Dendritic cell treated with granulocyte-macrophage colony-stimulating factor and Interleukin-4, amounts not matched to agents 40 ng/mL and 50 ng/mL, for 4 days (primary cell): ENCODE results near the gene COPG1.
A peak's percentile ranks its signal among the peaks of the same experiment; 100 is the strongest.

Source experiments
- H3K27ac Mint-ChIP-seq: one replicate; pipeline ENCODE4 v1.8.0; 2022; ENCODE audit warnings: mild to moderate bottlenecking, mixed read lengths
- H3K27me3 Mint-ChIP-seq: one replicate; pipeline ENCODE4 v1.8.0; 2022; ENCODE audit warnings: mild to moderate bottlenecking, mixed read lengths
- H3K36me3 Mint-ChIP-seq: one replicate; pipeline ENCODE4 v1.8.0; 2022; ENCODE audit warnings: low read depth, mixed read lengths
- H3K4me1 Mint-ChIP-seq: one replicate; pipeline ENCODE4 v1.8.0; 2022; ENCODE audit warnings: low read depth, mixed read lengths
- H3K4me3 Mint-ChIP-seq: one replicate; pipeline ENCODE4 v1.8.0; 2022; ENCODE audit warnings: mild to moderate bottlenecking, moderate library complexity, mixed read lengths
- H3K9me3 Mint-ChIP-seq: one replicate; pipeline ENCODE4 v1.8.0; 2022; ENCODE audit warnings: mixed read lengths
- intact Hi-C: fragments of 100-400 bp; cut with micrococcal nuclease; formaldehyde crosslinking; loops from one replicate; pipeline ENCODE4 v1.15.0; 2022

Gene COPG1

DNA sequence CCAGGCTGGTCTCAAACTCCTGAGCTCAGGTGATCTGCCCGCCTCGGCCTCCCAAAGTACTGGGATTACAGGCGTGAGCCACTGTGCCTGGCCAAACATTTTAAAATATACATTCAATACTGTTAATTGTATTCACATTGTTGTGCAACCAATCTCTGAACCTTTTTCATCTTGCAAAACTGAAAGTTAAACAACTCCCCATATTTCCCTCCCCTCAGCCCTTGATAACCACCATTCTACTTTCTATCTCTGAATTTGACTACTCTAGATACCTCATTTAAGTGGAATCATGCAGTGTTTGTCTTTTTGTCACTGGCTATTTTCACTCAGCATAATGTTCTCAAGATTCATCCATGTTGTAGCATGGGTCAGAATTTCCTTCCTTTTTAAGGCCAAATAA lies 59.2 kb downstream of the COPG1 start:
- Mint-ChIP-seq H3K9me3 (no peaks in the 10 kb centered on the region), H3K27ac (no peak overlapping the region), H3K36me3 (peaks cover 1% of the 10 kb centered on the region), H3K4me3 (no peak overlapping the region), H3K4me1 (peaks cover 64% of the 10 kb centered on the region), H3K27me3 (no peaks in the 10 kb centered on the region)
- intact Hi-C loops = no loop called here

DNA sequence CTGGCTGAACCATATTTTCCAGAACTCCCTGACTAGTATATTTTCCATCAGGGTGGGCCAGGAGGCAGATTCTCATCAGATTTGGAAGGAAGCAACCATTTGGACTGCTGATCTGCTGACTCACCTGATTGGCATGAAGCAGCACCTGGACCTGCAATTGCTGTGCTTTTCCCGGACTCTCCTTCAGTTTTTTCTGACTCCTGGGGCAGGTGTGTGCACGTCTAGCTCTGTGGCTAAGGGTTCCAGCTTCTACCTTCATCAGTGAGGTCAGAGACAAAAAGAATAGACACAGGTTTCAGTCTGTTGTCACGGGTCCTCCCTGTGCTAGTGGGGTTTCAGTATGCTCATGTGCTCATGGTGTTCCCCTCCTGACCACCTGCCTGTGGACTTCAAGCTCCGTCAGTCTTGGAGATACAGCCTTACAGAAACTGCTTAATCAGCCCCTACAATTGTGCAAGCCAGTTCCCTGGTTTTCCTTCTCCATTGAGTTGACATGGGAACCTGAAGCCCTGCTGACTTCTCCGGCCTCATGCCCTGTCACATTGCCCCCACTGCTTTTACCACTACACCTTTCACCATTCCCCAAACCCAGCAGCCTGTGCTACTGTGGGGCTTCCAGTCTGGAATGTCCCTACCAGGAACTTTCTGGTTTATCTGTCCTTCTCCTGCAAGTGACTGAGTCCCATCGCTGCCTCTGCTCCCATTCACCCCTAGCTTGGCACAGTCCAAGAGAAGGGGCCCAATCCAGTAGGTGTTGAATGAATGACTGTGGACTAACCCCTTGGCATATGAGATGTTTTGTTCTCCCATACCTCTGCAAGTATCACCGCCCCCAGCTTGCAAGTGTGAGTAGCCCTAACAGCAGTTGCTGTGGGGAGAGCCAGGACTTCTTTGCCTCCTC lies 61.0 kb downstream of the COPG1 start:
- H3K4me3 Mint-ChIP-seq = no peak overlapping the region
- H3K27me3 Mint-ChIP-seq = no peaks in the 10 kb centered on the region
- intact Hi-C loops = no loop called here
- peaks cover 56% of the 10 kb centered on the region for H3K4me1 Mint-ChIP-seq
- peaks cover 6% of the 10 kb centered on the region for H3K36me3 Mint-ChIP-seq
- no peaks in the 10 kb centered on the region for H3K9me3 Mint-ChIP-seq
- H3K27ac Mint-ChIP-seq = peak overlapping the region; percentile 22

DNA sequence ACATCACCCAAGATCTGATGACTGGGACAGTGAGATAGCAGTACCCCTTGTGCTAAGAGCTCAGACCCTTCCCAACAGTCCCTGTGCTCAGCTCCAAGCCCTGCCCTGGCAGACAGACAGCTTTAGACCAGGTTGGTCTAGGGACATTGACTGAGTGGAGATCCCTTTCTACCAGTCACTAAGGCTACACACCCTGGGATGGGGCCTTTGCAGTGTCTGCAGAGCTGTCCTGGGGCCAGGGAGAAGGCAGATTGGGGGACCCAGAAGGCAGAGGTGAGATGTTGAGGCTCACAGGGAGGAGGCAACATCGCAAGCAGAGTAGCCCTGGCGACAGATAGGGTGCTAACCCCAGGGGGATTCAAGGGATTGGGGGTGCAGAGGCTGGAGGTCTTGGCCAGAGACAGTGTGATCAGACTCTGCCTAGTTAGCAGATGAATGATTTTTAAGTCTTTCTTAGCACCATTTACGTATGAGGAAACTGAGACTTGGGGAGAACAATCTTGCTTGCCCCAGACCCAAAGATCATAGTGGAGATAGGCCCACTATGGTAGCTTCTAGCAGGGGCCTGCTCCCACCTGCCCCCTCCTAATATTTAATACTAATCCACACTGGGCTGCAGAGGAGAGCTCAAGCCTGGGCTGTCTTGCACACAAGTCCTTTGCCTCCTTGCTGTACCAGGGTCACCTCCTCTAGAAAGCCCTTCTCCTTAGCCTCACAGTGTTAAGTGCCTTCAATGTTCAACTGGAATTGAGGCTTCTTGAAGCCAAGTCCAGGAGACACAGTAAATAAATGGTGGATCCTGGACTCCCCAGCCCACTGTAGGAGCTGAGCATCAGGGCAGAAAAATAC lies 61.9 kb downstream of the COPG1 start:
- Mint-ChIP-seq H3K27ac (peak overlapping the region; percentile 22), H3K36me3 (peaks cover 12% of the 10 kb centered on the region), H3K4me3 (no peak overlapping the region), H3K27me3 (no peaks in the 10 kb centered on the region), H3K9me3 (no peaks in the 10 kb centered on the region), H3K4me1 (peaks cover 47% of the 10 kb centered on the region)
- intact Hi-C loops = no loop called here

DNA sequence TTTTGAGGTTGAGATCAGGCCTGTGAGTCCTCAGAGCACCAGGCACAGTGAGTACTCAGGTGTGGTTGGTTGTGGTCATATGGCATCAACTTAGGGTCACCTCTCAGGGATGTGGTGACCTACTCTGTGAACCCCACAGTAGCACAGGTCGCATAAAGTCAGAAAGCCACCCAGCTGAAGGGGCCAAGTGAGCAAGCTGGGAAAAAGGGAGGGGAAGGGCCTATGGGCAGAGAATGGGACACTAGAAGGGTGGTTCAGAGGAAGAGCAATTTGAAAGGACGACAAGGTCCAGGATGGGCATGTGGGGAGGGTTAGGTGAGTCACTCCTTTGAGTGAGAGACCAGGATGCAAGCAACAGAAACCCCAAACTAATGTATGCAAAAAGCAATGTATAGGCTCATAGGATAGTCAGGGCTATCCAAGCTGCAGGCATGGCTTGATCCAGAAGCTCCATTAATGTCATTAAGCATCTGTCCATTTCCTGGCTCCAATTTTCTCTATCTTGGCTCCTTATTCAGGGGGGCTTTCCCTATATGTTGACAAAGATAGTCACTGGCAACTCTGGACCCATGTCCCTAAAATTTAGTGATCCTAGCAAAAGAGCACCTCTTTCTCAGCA lies 62.7 kb downstream of the COPG1 start:
- H3K36me3 Mint-ChIP-seq = peaks cover 12% of the 10 kb centered on the region
- no peaks in the 10 kb centered on the region for H3K27me3 Mint-ChIP-seq
- no peaks in the 10 kb centered on the region for H3K9me3 Mint-ChIP-seq
- intact Hi-C loops = no loop called here
- peaks cover 46% of the 10 kb centered on the region for H3K4me1 Mint-ChIP-seq
- H3K4me3 Mint-ChIP-seq = no peak overlapping the region
- peak overlapping the region; percentile 11 for H3K27ac Mint-ChIP-seq

DNA sequence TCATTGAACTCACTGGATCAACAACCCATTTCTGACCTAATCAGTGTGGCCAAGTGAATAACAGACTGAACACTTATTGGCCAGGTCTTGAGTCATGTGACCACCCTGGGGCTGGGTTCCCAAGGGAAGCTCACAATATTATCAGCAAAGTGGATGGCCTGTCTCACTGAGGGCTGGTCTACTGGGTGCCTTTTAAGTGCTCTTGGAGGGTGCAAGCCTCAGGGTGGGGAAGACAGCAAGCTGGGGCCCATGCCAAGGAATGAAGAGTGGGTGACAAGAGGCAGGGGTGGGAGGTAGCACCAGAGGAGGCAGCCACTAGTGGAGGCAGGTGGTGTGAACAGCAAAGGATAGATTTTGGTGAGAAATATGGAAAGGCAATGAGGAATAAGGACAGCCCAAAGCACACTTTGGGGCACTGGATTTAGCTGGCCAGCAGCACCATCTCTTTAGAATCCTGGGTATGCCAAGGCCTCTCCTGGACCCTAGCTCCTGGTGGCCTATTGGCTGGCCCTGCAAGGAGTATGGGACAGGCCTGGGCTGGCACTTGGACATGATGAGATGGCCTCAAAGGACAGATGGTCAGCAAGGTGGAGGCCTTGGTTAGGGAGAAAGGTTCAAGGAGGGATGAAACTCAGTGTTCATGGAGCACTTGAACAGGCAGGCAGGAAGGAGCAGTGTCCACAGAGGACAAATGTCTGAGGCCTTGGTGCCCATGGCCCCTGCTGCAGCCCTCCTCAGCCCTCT lies 63.4 kb downstream of the COPG1 start:
- intact Hi-C loops = no loop called here
- Mint-ChIP-seq H3K36me3 (peaks cover 12% of the 10 kb centered on the region), H3K4me1 (peaks cover 46% of the 10 kb centered on the region), H3K27ac (no peak overlapping the region), H3K9me3 (no peaks in the 10 kb centered on the region), H3K27me3 (no peaks in the 10 kb centered on the region), H3K4me3 (no peak overlapping the region)

DNA sequence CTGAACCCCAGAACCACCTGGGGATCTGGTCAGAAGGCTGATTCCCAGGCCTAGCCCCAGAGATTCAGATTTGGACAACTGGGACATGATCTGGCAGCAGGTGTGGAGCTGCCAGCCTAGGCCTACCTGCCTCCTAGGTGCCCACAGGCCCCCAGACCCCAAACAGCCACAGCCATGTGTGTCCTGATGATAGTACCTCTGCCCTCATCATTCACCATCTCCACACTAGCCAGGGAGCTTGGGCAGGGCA lies 63.9 kb downstream of the COPG1 start:
- H3K4me1 Mint-ChIP-seq = peaks cover 46% of the 10 kb centered on the region
- no peak overlapping the region for H3K4me3 Mint-ChIP-seq
- no peak overlapping the region for H3K27ac Mint-ChIP-seq
- intact Hi-C loops = no loop called here
- H3K27me3 Mint-ChIP-seq = no peaks in the 10 kb centered on the region
- peaks cover 12% of the 10 kb centered on the region for H3K36me3 Mint-ChIP-seq
- H3K9me3 Mint-ChIP-seq = no peaks in the 10 kb centered on the region

DNA sequence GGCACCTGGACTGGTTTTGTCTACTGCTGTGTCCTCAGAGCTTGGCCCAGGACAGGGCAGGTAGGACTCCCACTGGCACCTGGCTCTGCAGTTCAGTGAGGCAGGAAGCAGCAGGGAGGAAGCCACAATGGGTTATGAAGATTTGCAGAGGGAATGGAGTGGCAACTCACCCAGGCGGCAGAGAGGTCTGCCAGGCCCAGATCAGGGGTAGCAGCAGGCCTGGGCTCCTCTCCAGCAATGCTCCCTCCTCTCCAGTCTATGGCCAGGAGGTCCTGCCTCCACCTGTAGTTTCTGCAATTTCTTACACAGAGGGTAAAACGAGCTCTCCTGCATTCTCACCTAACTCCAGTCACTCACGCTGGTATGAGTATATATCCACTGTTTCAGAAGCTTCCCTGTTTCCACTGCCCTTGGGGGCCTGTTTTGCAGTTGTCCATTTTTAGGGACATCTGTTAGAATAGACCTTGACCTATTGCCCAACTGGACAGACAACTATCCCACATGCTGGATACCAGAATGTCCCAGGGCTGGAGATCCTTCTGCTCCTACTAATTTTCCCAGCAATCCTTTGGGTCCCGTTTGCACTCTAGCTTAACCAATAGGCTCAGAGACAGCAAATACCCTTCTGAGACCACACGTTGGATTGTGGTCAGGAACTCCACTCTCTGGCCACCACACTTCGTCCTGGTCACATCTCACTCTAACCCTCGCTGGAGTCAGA lies 64.4 kb downstream of the COPG1 start:
- no peaks in the 10 kb centered on the region for H3K9me3 Mint-ChIP-seq
- H3K4me1 Mint-ChIP-seq = peaks cover 43% of the 10 kb centered on the region
- peaks cover 3% of the 10 kb centered on the region for H3K27me3 Mint-ChIP-seq
- peaks cover 12% of the 10 kb centered on the region for H3K36me3 Mint-ChIP-seq
- peak overlapping the region; percentile 87 for H3K27ac Mint-ChIP-seq
- intact Hi-C loops = no loop called here
- peak overlapping the region; percentile 92 for H3K4me3 Mint-ChIP-seq

DNA sequence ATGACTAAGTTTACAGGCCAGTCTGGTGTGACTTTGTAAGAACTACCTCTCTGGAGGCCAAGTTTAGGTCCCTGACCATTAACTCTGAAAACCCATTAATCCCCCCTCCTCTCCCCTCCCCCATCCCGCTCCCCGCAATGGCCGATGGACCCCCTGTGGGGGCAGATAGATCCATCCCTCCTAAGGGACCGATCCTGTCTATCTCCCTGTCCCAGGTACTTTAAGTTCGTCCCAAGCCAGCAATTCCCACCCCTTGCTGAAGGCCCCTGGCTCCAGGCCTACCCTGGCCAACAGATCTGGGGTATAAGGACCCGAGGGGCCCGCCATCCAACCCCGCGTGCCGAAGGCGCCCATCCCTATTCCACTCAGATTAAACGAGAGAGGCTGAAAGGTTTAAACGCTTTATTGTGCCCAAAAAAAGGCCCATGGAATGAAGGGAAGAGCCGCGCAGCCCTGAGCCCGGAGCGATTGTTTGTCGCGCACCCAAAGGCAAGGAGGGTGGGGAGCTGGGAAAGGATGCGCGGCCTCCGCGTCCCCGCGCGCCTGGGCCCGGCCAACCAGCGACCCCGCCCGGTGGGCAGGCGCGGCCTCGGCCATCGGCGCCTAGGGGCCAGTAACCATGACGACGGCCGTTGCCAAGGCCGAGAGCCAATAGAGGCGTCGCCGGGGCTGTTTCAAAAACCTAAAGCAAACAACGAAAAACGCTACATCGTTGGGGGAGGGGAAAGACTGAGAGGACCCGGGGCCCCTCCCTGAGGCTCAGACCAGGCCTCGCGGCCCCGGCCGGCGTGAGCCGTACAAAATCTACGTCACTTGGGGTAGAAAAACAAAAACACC lies 65.2 kb downstream of the COPG1 start:
- H3K4me3 Mint-ChIP-seq = peak overlapping the region; percentile 92
- intact Hi-C loops = no loop called here
- H3K9me3 Mint-ChIP-seq = no peaks in the 10 kb centered on the region
- H3K27ac Mint-ChIP-seq = peak overlapping the region; percentile 87
- H3K36me3 Mint-ChIP-seq = peaks cover 12% of the 10 kb centered on the region
- peaks cover 41% of the 10 kb centered on the region for H3K4me1 Mint-ChIP-seq
- H3K27me3 Mint-ChIP-seq = peaks cover 4% of the 10 kb centered on the region

DNA sequence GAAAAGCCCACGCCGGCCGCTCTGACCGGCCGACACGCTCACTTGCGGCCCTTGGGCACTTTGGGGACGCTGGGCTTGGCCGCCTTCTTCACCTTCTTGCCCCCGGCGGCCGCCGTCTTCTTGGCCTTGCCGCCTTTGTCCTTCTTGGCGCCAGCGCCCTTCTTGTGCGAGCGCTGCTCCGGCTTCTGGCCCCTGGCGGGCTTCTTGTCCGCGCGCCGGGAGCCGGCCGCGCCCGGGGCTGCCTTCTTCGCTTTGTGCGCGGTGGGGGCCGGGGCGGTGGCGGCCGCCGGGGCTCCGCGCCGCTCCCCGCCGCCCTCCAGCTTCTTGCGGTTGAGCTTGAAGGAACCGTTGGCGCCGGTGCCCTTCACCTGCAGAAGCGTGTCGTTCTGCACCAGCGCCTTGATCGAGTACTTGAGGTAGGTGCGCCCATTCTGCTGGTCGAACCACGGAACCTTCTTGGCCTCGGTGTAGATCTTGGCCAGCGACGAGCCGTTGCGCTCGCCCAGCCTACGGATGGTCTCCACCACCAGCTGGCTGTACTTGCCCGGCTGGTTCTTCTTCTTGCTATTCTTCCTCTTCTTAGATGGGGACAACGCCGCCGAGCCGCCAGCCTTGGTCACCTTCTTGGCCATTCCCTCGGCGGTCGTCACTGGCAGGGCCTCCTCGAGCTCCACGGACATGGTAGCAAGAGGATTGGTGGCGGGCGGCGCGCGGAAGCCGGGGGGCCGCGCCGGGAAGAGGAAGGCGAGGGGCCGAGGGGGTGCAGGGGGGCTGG lies 66.0 kb downstream of the COPG1 start:
- Mint-ChIP-seq H3K36me3 (peaks cover 12% of the 10 kb centered on the region), H3K9me3 (no peaks in the 10 kb centered on the region), H3K27ac (peak overlapping the region; percentile 87), H3K4me1 (peaks cover 35% of the 10 kb centered on the region), H3K4me3 (peak overlapping the region; percentile 92), H3K27me3 (peaks cover 4% of the 10 kb centered on the region)
- intact Hi-C loops = no loop called here

DNA sequence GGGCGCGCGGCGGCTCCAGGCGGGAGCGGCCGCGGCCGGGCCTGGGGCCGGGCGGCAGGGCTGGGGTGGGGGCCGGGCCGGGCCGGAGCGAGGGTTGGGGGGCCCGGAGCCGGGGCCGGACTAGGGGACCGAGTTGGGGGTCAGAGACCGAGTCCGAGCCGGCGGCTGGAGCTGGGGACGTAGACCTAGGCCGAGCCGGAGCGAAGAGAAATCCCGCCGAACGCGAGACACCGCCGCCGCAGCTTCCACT lies 66.5 kb downstream of the COPG1 start:
- H3K4me3 Mint-ChIP-seq = peak overlapping the region; percentile 75
- intact Hi-C loops = loop anchor here (2.0 kb wide), 1 partner anchor 37 kb away; the partner anchor contains the start of gene HMCES
- H3K27me3 Mint-ChIP-seq = peaks cover 4% of the 10 kb centered on the region
- H3K4me1 Mint-ChIP-seq = peaks cover 30% of the 10 kb centered on the region
- H3K27ac Mint-ChIP-seq = peak overlapping the region; percentile 87
- peaks cover 12% of the 10 kb centered on the region for H3K36me3 Mint-ChIP-seq
- no peaks in the 10 kb centered on the region for H3K9me3 Mint-ChIP-seq

DNA sequence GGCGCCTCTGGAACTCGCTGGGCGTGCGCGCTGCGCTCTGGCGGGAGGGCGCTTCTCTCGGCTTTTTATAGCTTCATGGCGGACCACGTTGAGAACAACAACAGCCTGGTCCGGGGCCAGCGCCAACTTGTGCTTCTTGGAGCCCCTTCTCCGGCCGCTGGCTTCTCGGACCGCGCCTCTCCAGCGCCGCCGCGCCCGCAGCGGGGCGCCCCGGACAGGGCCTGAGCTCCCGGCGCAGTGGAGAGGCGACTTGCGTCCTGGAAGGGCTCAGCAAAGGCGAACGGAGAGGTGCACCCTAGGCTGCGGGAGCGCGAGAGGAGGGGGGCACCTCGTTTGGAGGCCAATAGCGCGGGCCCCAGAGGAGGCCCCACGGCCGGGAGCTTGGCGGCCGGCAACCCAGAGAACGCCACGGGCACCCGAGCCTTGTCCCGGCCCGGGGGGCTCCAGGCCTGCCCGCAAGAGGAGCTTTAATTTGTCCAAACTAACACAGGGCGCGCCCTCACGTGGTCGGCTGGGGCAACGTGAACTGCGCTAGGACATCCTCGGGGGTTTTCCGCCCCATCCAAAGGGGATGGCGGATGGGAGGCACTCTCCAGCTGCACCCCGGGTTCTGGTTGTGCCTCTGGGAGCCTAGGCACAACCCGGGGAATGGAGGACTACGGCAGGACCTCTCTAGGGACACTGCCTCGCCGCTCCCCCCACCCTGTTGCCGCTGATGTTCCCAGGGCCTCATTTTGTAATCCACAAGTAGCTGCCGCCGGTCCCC lies 67.0 kb downstream of the COPG1 start:
- H3K36me3 Mint-ChIP-seq = peaks cover 12% of the 10 kb centered on the region
- intact Hi-C loops = loop anchor here (2.0 kb wide), 1 partner anchor 38 kb away; the partner anchor contains the start of gene HMCES
- H3K4me3 Mint-ChIP-seq = peak overlapping the region; percentile 75
- H3K4me1 Mint-ChIP-seq = peaks cover 26% of the 10 kb centered on the region
- H3K27ac Mint-ChIP-seq = peak overlapping the region; percentile 87
- H3K27me3 Mint-ChIP-seq = peaks cover 4% of the 10 kb centered on the region
- no peaks in the 10 kb centered on the region for H3K9me3 Mint-ChIP-seq
